ENCODE results near the gene TRIM44. TPM values are rescaled to one million over a fixed set of nuclear protein-coding genes. Genes with fewer than 3 reads are reported as not detected.

The TRIM44 gene
- total RNA-seq, 3 donors from 2014 or later: 43.0 to 83.6 (median 43.9) TPM

DNA sequence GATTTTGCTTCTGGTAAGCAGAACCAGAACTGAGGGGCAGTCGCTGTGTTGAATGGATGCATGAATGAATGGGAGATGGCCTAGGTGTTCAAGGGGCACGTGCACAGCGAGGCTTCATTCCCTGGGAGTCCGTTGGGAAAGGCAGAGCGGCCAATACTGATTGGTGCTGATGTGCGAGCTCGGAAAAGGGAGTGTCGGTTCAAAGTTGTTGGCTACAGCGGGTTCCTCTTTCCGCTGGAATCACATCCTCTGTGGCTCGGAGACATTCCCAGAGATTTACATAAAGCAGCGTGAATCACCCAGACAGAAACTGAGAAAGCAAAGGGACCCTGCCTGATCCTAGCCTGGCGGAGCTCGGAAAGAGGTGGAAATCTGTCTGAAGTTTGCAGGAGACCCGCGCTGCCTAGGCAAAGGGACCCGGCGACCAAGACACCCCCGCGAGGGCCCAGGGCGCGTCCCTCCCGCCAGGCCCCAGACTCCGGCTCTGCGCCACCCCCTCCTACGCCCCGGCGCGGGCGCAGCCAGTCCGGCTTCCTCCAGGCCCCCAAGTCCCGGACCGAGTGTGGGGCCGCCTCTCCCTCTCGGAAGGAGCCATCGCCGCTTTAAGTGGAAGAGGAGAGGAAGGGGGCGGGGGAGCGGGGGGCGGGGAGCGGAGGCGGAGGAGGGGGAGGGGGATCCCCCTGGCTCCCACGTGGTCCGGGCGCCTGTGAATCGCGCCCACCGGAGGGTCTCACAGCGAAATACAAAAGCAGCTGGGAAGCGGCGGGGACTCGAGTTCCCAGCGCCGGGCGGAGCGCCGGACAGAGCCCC is 44.7 kb upstream of the TRIM44 start, which contains the start of gene FJX1:
Gene FJX1 (plus strand): TSS at position 774 of the 810 bp plus-strand sequence. CDS start 177 bp downstream, outside the sequence.
- no peak within 1 kb of the TSS for H3K4me3 ChIP-seq

DNA sequence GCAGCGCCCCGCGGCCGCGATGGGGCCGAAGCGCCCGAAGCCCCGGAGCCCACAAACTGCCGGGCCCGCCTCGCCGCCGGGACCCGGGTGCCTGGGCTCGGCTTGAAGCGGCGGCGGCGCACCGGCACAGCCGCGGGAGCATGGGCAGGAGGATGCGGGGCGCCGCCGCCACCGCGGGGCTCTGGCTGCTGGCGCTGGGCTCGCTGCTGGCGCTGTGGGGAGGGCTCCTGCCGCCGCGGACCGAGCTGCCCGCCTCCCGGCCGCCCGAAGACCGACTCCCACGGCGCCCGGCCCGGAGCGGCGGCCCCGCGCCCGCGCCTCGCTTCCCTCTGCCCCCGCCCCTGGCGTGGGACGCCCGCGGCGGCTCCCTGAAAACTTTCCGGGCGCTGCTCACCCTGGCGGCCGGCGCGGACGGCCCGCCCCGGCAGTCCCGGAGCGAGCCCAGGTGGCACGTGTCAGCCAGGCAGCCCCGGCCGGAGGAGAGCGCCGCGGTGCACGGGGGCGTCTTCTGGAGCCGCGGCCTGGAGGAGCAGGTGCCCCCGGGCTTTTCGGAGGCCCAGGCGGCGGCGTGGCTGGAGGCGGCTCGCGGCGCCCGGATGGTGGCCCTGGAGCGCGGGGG is 44.0 kb upstream of the TRIM44 start:
- Histone ChIP-seq H3K9me3 (no peaks in the 10 kb centered on the region), H3K36me3 (ENCODE audit: low read depth) (no peaks in the 10 kb centered on the region), H3K4me3 (no peak overlapping the region), H3K4me1 (ENCODE audit: low read depth) (peaks cover 13% of the 10 kb centered on the region)
- peak; percentile 40 for ATAC-seq
- intact Hi-C loops (cut with DNase I, micrococcal nuclease): loop anchor here in 1 of 2 donors (5.0 kb wide), 1 partner anchor 649 kb away; no protein-coding TSS in a partner anchor
- DNase-seq: peak in 1 of 3 donors; percentile 41
- TF ChIP-seq, protein P1, sequence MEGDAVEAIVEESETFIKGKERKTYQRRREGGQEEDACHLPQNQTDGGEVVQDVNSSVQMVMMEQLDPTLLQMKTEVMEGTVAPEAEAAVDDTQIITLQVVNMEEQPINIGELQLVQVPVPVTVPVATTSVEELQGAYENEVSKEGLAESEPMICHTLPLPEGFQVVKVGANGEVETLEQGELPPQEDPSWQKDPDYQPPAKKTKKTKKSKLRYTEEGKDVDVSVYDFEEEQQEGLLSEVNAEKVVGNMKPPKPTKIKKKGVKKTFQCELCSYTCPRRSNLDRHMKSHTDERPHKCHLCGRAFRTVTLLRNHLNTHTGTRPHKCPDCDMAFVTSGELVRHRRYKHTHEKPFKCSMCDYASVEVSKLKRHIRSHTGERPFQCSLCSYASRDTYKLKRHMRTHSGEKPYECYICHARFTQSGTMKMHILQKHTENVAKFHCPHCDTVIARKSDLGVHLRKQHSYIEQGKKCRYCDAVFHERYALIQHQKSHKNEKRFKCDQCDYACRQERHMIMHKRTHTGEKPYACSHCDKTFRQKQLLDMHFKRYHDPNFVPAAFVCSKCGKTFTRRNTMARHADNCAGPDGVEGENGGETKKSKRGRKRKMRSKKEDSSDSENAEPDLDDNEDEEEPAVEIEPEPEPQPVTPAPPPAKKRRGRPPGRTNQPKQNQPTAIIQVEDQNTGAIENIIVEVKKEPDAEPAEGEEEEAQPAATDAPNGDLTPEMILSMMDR (IDR thresholded peaks at IDR 0.05): no peak

More for the DNA sequence above, 44.7 kb upstream of the TRIM44 start, which contains the start of gene FJX1:
- peaks cover 13% of the 10 kb centered on the region for H3K4me1 ChIP-seq (ENCODE audit: low read depth)
- intact Hi-C loops (cut with DNase I, micrococcal nuclease): loop anchor here in 1 of 2 donors (5.0 kb wide), 1 partner anchor 649 kb away; no protein-coding TSS in a partner anchor
- H3K36me3 ChIP-seq (ENCODE audit: low read depth): no peaks in the 10 kb centered on the region
- H3K9me3 ChIP-seq: no peaks in the 10 kb centered on the region
- ATAC-seq (peak; percentile 52), DNase-seq (peak; percentile 21 to 59 (median 41))
- TF ChIP-seq, protein P1 (IDR thresholded peaks at IDR 0.05): no peak

DNA sequence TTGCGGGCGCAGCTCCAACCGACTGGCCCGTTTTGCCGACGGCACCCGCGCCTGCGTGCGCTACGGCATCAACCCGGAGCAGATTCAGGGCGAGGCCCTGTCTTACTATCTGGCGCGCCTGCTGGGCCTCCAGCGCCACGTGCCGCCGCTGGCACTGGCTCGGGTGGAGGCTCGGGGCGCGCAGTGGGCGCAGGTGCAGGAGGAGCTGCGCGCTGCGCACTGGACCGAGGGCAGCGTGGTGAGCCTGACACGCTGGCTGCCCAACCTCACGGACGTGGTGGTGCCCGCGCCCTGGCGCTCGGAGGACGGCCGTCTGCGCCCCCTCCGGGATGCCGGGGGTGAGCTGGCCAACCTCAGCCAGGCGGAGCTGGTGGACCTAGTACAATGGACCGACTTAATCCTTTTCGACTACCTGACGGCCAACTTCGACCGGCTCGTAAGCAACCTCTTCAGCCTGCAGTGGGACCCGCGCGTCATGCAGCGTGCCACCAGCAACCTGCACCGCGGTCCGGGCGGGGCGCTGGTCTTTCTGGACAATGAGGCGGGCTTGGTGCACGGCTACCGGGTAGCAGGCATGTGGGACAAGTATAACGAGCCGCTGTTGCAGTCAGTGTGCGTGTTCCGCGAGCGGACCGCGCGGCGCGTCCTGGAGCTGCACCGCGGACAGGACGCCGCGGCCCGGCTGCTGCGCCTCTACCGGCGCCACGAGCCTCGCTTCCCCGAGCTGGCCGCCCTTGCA is 43.3 kb upstream of the TRIM44 start:
- Histone ChIP-seq H3K9me3 (no peaks in the 10 kb centered on the region), H3K36me3 (ENCODE audit: low read depth) (no peaks in the 10 kb centered on the region), H3K4me3 (no peak overlapping the region), H3K4me1 (ENCODE audit: low read depth) (peaks cover 13% of the 10 kb centered on the region)
- intact Hi-C loops (cut with DNase I, micrococcal nuclease): loop anchor here in 1 of 2 donors (5.0 kb wide), 1 partner anchor 648 kb away; no protein-coding TSS in a partner anchor
- TF ChIP-seq, protein P1 (IDR thresholded peaks at IDR 0.05): no peak
- DNase-seq (peak in 2 of 3 donors; percentile 38 to 48), ATAC-seq (peak; percentile 37)

DNA sequence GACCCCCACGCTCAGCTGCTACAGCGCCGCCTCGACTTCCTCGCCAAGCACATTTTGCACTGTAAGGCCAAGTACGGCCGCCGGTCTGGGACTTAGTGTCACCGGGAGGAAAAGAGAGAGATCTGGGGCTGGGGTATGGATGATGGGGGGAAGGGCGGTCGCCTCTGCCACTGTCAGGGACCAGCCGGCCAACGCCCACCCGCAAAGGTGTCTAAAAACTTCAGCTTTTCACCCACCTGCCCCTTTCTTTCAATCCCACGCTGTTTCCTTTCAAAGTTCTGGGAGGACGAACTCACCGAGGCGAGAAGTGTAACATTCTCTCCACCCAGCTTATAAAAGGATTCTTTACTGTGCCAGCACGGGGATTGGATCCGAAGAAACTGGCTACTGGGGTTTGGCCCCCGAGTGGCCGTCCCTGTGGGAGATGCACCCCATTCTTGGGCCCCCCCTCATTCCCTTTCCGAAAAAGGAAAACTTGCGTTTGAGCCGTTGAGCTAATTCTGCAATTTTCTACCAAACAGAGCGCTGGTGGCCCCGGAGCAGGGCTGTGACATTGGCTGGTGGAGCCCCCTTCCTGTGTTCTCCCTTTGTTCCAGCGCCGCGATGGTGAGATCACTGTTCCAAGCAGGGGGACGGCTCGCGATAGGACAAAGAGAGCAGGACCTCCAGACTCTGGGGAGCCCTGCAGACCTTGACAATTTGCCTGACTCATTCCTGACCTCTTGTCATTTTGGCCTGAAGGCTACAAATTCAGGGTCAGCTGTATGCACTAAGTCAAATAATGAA is 42.5 kb upstream of the TRIM44 start:
- no peaks in the 10 kb centered on the region for H3K36me3 ChIP-seq (ENCODE audit: low read depth)
- intact Hi-C loops (cut with DNase I, micrococcal nuclease): loop anchor here in 1 of 2 donors (5.0 kb wide), 1 partner anchor 647 kb away; no protein-coding TSS in a partner anchor
- H3K9me3 ChIP-seq: no peaks in the 10 kb centered on the region
- no peak overlapping the region for H3K4me3 ChIP-seq
- peaks cover 13% of the 10 kb centered on the region for H3K4me1 ChIP-seq (ENCODE audit: low read depth)
- ATAC-seq: no peak
- peak in 1 of 3 donors; percentile 33 for DNase-seq
- TF ChIP-seq, protein P1 (IDR thresholded peaks at IDR 0.05): no peak
